K562 (cell line): ENCODE data around the gene CBL. TPM values are rescaled to one million over a fixed set of nuclear protein-coding genes. Genes with fewer than 3 reads are reported as not detected.

Source experiments
- ARID4B ChIP-seq: sonication (generic); formaldehyde crosslinking; IDR thresholded peaks from 2 replicates; pipeline ENCODE4 v1.8.0; 2022; ENCODE audit warnings: mild to moderate bottlenecking, missing genetic modification reagents
- CEBPB ChIP-seq: fragments of 450-650 bp; IDR thresholded peaks from 2 replicates; pipeline ENCODE4 v1.6.1; 2016; ENCODE audit warnings: missing genetic modification characterization, missing compliant biosample characterization
- CHD1 ChIP-seq: fragments of 200-600 bp; sonication (generic); IDR thresholded peaks from one replicate; pipeline ENCODE4 v1.6.1; 2012; ENCODE audit warnings: mild to moderate bottlenecking, moderate library complexity, low read length, inconsistent platforms
- DIDO1 ChIP-seq: fragments of 450-650 bp; IDR thresholded peaks from 2 replicates; pipeline ENCODE4 v1.6.1; 2016; ENCODE audit warnings: low read depth, missing biosample characterization, missing genetic modification characterization
- DPF2 ChIP-seq: fragments of 450-650 bp; IDR thresholded peaks from 2 replicates; pipeline ENCODE4 v1.6.1; 2016
- MTA3 ChIP-seq: fragments of 450-650 bp; formaldehyde crosslinking; IDR thresholded peaks from 2 replicates; pipeline ENCODE4 v1.6.1; 2017; ENCODE audit warnings: mild to moderate bottlenecking, borderline replicate concordance
- PREB ChIP-seq: sonication (generic); formaldehyde crosslinking; IDR thresholded peaks from 2 replicates; pipeline ENCODE4 v1.8.1; 2023; ENCODE audit warnings: mild to moderate bottlenecking, missing genetic modification reagents
- THAP12 ChIP-seq: fragments of 250-450 bp; sonication (Bioruptor Pico); IDR thresholded peaks from 2 replicates; pipeline ENCODE4 v1.9.0; 2021; ENCODE audit warnings: mild to moderate bottlenecking, inconsistent platforms
- ZNF436 ChIP-seq: fragments of 250-450, 450-650 bp; sonication (Bioruptor Pico); formaldehyde crosslinking; IDR thresholded peaks from 2 replicates; pipeline ENCODE4 v1.7.0; 2020; ENCODE audit warnings: mild to moderate bottlenecking
- ZNF79 ChIP-seq: fragments of 250-450 bp; sonication (Bioruptor Pico); IDR thresholded peaks from 2 replicates; pipeline ENCODE4 v1.4.0; 2020; ENCODE audit warnings: low read depth, mild to moderate bottlenecking, moderate library complexity
- polyA plus RNA-seq, 8 experiments: library from polyadenylated mRNA; depleted of rRNA in 4 of 8; stranded (reverse) in 5 of 8; unstranded in 3 of 8; fragments of >200 nt; fragmentation: Nextera tagmentation in 2 of 8; fragmentation: Illumina TruSeq in 1 of 8; extraction: Ambion mirVana in 2 of 8; extraction: Trizol in 1 of 8; gene quantifications; 2 replicates each; pipeline versions ENCODE4 v1.2.1 to v1.2.3, GENCODE V29; 2011 to 2014; ENCODE audit warnings: inconsistent platforms in 1 of 8, missing spikeins in 1 of 8
- total RNA-seq, 7 experiments: library from RNA; depleted of rRNA in 6 of 7; stranded (reverse); fragments of >200 nt in 6 of 7; fragmentation: Illumina TruSeq in 2 of 7; extraction: Trizol in 2 of 7; gene quantifications; 2 replicates each; pipeline versions ENCODE4 v1.2.1 to v1.2.3, GENCODE V29; 2011 to 2021; ENCODE audit warnings: low replicate concordance in 1 of 7
- TF ChIP-seq, protein P1 (sequence below), 3 experiments: fragments of 200-800 bp in 1 of 3; sonication (Bioruptor generic) in 1 of 3; sonication (generic) in 1 of 3; formaldehyde crosslinking in 1 of 3; IDR thresholded peaks; 2 replicates each; pipeline versions ENCODE4 v1.6.1 to v1.8.0; 2016 to 2022; ENCODE audit warnings: mild to moderate bottlenecking in 2 of 3, missing compliant biosample characterization in 2 of 3, missing genetic modification characterization in 2 of 3, missing genetic modification reagents in 1 of 3
- TF ChIP-seq, protein P2 (sequence below): fragments of 450-650 bp; IDR thresholded peaks from 2 replicates; pipeline ENCODE4 v1.6.1; 2018; ENCODE audit not compliant: partially characterized antibody

The CBL gene
- total and polyA plus RNA-seq, 9 of the 15 experiments (the other 6 are each of a cell fraction or from before 2014, with no cell fraction given): 3.2 to 24.9 (median 9.9) TPM

DNA sequence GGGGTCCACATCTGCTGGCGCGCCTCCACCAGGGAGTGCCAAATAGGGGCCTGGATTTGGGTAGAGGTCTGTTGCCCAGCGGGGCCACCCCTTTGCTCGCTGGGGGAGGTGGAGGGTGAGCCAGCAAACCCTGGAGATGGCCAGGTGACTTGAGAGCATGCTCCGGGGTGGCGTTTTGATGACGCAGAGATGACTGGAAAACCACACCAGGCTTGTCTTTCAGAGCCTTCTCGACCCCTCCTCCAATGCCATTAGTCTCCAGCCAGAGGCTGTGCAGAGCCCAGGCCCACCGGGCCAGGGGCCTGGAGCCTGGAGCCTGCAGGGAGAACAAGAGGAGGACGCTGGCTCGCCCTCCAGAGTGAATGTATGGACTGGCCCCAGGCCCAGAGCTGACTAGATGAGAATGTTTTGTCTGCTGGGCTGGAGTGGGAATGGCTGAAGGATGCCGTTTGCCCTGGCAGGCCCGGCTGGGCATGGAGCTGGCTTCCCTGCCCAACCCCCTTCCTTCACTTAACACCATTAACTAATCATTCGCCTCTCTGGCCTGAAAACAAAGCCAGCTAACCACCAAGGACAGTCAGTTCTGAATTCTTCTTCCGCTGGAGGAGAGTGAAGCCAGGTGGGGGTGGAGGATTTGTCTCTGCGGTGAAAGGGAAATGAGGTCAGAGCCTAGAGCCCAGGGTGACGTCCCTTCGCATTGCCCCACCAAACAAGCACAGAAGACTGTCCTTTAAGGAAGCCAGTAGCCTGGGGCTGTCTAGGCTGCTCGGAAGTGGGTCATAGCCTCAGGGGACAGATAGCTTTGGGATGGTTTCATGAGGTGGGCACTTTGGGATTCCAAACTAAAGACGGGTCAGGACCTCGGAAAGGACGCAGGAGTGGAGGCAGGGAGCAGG lies 112.3 kb downstream of the CBL start (continued):
- TF ChIP-seq, protein P1, sequence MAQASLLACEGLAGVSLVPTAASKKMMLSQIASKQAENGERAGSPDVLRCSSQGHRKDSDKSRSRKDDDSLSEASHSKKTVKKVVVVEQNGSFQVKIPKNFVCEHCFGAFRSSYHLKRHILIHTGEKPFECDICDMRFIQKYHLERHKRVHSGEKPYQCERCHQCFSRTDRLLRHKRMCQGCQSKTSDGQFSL (CRISPR knock-in tag; IDR thresholded peaks at IDR 0.05): peak; percentile 71; the same call in 1 of the 2 replicates
- TF ChIP-seq, protein P1 (tag; IDR thresholded peaks at IDR 0.05): no peak
- peak; percentile 51; the same call in 1 of the 2 replicates for TF ChIP-seq ARID4B (CRISPR knock-in tag)
- TF ChIP-seq ZNF436 (CRISPR knock-in tag): no peak
- TF ChIP-seq, protein P2, sequence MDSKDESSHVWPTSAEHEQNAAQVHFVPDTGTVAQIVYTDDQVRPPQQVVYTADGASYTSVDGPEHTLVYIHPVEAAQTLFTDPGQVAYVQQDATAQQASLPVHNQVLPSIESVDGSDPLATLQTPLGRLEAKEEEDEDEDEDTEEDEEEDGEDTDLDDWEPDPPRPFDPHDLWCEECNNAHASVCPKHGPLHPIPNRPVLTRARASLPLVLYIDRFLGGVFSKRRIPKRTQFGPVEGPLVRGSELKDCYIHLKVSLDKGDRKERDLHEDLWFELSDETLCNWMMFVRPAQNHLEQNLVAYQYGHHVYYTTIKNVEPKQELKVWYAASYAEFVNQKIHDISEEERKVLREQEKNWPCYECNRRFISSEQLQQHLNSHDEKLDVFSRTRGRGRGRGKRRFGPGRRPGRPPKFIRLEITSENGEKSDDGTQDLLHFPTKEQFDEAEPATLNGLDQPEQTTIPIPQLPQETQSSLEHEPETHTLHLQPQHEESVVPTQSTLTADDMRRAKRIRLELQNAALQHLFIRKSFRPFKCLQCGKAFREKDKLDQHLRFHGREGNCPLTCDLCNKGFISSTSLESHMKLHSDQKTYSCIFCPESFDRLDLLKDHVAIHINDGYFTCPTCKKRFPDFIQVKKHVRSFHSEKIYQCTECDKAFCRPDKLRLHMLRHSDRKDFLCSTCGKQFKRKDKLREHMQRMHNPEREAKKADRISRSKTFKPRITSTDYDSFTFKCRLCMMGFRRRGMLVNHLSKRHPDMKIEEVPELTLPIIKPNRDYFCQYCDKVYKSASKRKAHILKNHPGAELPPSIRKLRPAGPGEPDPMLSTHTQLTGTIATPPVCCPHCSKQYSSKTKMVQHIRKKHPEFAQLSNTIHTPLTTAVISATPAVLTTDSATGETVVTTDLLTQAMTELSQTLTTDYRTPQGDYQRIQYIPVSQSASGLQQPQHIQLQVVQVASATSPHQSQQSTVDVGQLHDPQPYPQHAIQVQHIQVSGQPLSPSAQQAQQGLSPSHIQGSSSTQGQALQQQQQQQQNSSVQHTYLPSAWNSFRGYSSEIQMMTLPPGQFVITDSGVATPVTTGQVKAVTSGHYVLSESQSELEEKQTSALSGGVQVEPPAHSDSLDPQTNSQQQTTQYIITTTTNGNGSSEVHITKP: peak; percentile 47
- TF ChIP-seq CHD1: no peak
- no peak for TF ChIP-seq ZNF79 (CRISPR knock-in tag)
- no peak for TF ChIP-seq THAP12 (CRISPR knock-in tag)
- TF ChIP-seq CEBPB (tag): peak; percentile 53; the same call in 1 of the 2 replicates
- TF ChIP-seq DIDO1 (tag): no peak
- peak; percentile 44; the same call in 1 of the 2 replicates for TF ChIP-seq MTA3
- peak; percentile 24 for TF ChIP-seq DPF2
- 0 out of 2 replicates have a peak, but pooled peaks have one; percentile 51 for TF ChIP-seq PREB (CRISPR knock-in tag)
